Cardiac muscle cell (in vitro differentiated cells and primary cell): Measurements from ENCODE around the gene SIGMAR1. TPM values are rescaled to one million over a fixed set of nuclear protein-coding genes. Genes with fewer than 3 reads are reported as not detected.

ENCODE experiments used
- DNase-seq, 2 donors: peaks; one replicate each; pipeline versions ENCODE4 v3.0.0 to v3.0.0-alpha.2; 2010 to 2017; ENCODE audit warnings: low read depth in 1 of 2, low spot score in 1 of 2
- H3K27ac ChIP-seq: fragments of 200-600 bp; sonication (generic); 2 replicates; pipeline ENCODE4 v1.5.1; 2016
- H3K27me3 ChIP-seq: fragments of 200-600 bp; sonication (generic); 2 replicates; pipeline ENCODE4 v1.6.0; 2016; ENCODE audit warnings: control low read depth
- H3K36me3 ChIP-seq: fragments of 200-600 bp; sonication (generic); 2 replicates; pipeline ENCODE4 v1.5.1; 2016; ENCODE audit warnings: control low read depth
- H3K4me1 ChIP-seq: fragments of 200-600 bp; sonication (generic); 2 replicates; pipeline ENCODE4 v1.8.1; 2017; ENCODE audit warnings: low read depth, mild to moderate bottlenecking, mixed run types
- H3K4me3 ChIP-seq: fragments of 200-600 bp; sonication (generic); 2 replicates; pipeline ENCODE4 v1.5.1; 2016; ENCODE audit warnings: mild to moderate bottlenecking
- H3K9me3 ChIP-seq: fragments of 200-600 bp; sonication (generic); 2 replicates; pipeline ENCODE4 v1.5.1; 2017; ENCODE audit warnings: low read depth, mild to moderate bottlenecking, control low read depth
- CTCF ChIP-seq: IDR thresholded peaks from 2 replicates; pipeline ENCODE4 v1.5.1; 2012; ENCODE audit warnings: low read depth, mild to moderate bottlenecking, low read length
- polyA plus RNA-seq: library from polyadenylated mRNA; unstranded; fragments of >200 nt; fragmentation: Nextera tagmentation; extraction: Ambion mirVana; gene quantifications from 2 replicates; pipeline ENCODE4 v1.2.1, GENCODE V29; 2016
- total RNA-seq: library from RNA; depleted of rRNA; stranded (reverse); fragments of >200 nt; gene quantifications from 2 replicates; pipeline ENCODE4 v1.2.3, GENCODE V29; 2016

SIGMAR1 gene
- total and polyA plus RNA-seq, 2 experiments from 2014 or later: 106 to 137 TPM

- peaks cover 5% of the 10 kb centered on the region for H3K4me1 ChIP-seq
- H3K27ac ChIP-seq: no peak overlapping the region
- H3K27me3 ChIP-seq: peaks cover 19% of the 10 kb centered on the region
- no peak for TF ChIP-seq CTCF
- no peak overlapping the region for H3K4me3 ChIP-seq
- peaks cover 3% of the 10 kb centered on the region for H3K36me3 ChIP-seq
- DNase-seq: no peak
- no peaks in the 10 kb centered on the region for H3K9me3 ChIP-seq
Observed at GRCh38 chr9:34634551-34635248, 2.9 kb downstream of the SIGMAR1 start.

GRCh38 chr9:34633851-34634550, 3.6 kb downstream of the SIGMAR1 start:
- Histone ChIP-seq H3K4me1 (peaks cover 5% of the 10 kb centered on the region), H3K27ac (no peak overlapping the region), H3K27me3 (peaks cover 26% of the 10 kb centered on the region), H3K36me3 (peaks cover 3% of the 10 kb centered on the region), H3K4me3 (no peak overlapping the region), H3K9me3 (no peaks in the 10 kb centered on the region)
- peak; percentile 85 for TF ChIP-seq CTCF
- peak; percentile 73 to 77 for DNase-seq

- H3K27ac ChIP-seq: no peak overlapping the region
- H3K9me3 ChIP-seq: no peaks in the 10 kb centered on the region
- no peak for TF ChIP-seq CTCF
- H3K4me1 ChIP-seq: peaks cover 2% of the 10 kb centered on the region
- no peak overlapping the region for H3K4me3 ChIP-seq
- no peak for DNase-seq
- H3K36me3 ChIP-seq: peaks cover 3% of the 10 kb centered on the region
- H3K27me3 ChIP-seq: peaks cover 34% of the 10 kb centered on the region
Observed at GRCh38 chr9:34633166-34633565, 4.4 kb downstream of the SIGMAR1 start.

- Histone ChIP-seq H3K4me1 (no peaks in the 10 kb centered on the region), H3K36me3 (peaks cover 3% of the 10 kb centered on the region), H3K4me3 (no peak overlapping the region), H3K27me3 (peaks cover 59% of the 10 kb centered on the region), H3K9me3 (no peaks in the 10 kb centered on the region), H3K27ac (no peak overlapping the region)
- TF ChIP-seq CTCF: no peak
- DNase-seq: no peak
Observed at GRCh38 chr9:34630402-34631154, 7.0 kb downstream of the SIGMAR1 start.

- TF ChIP-seq CTCF: no peak
- H3K9me3 ChIP-seq: no peaks in the 10 kb centered on the region
- DNase-seq: no peak
- peak overlapping the region; percentile 37 for H3K4me3 ChIP-seq
- peaks cover 71% of the 10 kb centered on the region for H3K27me3 ChIP-seq
- no peaks in the 10 kb centered on the region for H3K36me3 ChIP-seq
- no peaks in the 10 kb centered on the region for H3K4me1 ChIP-seq
- H3K27ac ChIP-seq: no peak overlapping the region
Observed at GRCh38 chr9:34629491-34629808, 8.1 kb downstream of the SIGMAR1 start.
